ENCODE results near the gene MGAT5B.

DNA sequence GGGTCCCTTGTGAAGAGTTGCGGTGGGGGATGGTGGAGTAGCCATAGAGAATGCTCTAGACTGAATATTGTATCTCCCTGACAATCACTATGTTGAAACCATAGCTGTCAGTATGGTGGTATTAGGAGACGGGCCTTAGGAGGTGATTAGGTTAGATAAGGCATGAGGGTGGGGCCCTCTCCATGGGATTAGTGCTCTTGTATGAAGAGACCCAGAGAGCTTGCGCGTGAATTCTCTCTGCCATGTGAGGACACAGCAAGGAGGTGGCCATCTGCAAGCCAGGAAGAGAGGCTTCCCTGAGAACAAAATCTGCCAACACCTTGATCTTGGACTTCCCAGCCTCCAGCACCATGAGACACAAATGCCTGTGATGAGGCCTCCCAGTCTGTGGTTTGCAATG is 34.5 kb upstream of the MGAT5B start:
- TF ChIP-seq POLR2A (IDR thresholded peaks at IDR 0.05): no peak
- TF ChIP-seq, protein P1, sequence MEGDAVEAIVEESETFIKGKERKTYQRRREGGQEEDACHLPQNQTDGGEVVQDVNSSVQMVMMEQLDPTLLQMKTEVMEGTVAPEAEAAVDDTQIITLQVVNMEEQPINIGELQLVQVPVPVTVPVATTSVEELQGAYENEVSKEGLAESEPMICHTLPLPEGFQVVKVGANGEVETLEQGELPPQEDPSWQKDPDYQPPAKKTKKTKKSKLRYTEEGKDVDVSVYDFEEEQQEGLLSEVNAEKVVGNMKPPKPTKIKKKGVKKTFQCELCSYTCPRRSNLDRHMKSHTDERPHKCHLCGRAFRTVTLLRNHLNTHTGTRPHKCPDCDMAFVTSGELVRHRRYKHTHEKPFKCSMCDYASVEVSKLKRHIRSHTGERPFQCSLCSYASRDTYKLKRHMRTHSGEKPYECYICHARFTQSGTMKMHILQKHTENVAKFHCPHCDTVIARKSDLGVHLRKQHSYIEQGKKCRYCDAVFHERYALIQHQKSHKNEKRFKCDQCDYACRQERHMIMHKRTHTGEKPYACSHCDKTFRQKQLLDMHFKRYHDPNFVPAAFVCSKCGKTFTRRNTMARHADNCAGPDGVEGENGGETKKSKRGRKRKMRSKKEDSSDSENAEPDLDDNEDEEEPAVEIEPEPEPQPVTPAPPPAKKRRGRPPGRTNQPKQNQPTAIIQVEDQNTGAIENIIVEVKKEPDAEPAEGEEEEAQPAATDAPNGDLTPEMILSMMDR (IDR thresholded peaks at IDR 0.05): no peak
- no peak for TF ChIP-seq EP300 (IDR thresholded peaks at IDR 0.05)

Measured in tibial nerve (tissue), 4 donors.